ENCODE results near the gene SMAP1.

DNA sequence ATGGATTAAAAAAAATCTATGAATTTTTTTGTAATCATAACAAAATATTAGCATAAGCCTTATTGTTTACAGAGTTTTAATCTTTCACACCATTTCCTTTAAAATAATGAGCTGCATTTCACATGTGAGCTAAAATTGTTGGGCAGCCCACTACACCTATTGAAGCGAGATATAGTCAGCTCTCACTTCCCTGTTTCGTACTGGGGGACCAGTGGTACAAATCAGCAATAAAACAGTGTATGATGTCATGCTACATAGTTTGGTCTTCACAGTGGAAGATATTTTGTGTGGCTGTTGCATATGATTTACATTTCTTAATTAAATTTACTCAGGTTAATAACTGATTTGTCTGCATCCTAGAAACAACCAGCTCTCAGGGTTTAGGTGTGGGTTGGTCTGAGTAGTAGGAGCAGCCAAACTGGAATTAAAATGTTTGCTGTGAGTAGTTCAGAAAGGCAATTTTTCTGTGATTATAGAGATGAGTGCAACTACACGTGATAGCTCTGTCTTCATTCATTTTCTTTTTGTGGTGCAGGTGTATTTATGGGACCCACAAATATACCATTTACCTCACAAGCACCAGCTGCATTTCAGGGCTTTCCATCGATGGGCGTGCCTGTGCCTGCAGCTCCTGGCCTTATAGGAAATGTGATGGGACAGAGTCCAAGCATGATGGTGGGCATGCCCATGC, 189.8 kb downstream of the SMAP1 start:
- TF ChIP-seq, protein P1, sequence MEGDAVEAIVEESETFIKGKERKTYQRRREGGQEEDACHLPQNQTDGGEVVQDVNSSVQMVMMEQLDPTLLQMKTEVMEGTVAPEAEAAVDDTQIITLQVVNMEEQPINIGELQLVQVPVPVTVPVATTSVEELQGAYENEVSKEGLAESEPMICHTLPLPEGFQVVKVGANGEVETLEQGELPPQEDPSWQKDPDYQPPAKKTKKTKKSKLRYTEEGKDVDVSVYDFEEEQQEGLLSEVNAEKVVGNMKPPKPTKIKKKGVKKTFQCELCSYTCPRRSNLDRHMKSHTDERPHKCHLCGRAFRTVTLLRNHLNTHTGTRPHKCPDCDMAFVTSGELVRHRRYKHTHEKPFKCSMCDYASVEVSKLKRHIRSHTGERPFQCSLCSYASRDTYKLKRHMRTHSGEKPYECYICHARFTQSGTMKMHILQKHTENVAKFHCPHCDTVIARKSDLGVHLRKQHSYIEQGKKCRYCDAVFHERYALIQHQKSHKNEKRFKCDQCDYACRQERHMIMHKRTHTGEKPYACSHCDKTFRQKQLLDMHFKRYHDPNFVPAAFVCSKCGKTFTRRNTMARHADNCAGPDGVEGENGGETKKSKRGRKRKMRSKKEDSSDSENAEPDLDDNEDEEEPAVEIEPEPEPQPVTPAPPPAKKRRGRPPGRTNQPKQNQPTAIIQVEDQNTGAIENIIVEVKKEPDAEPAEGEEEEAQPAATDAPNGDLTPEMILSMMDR (conservative IDR thresholded peaks at IDR 0.05): no peak
- TF ChIP-seq ZFX (IDR thresholded peaks at IDR 0.05): no peak

All from C4-2B (cell line).